ENCODE results near the gene DNAJB13.
"Not testable (repeated sequence)": the region's sequence is repeated elsewhere in the genome, so short reads cannot be mapped to it uniquely, and the experiment has no call there.

DNAJB13 gene, protein sequence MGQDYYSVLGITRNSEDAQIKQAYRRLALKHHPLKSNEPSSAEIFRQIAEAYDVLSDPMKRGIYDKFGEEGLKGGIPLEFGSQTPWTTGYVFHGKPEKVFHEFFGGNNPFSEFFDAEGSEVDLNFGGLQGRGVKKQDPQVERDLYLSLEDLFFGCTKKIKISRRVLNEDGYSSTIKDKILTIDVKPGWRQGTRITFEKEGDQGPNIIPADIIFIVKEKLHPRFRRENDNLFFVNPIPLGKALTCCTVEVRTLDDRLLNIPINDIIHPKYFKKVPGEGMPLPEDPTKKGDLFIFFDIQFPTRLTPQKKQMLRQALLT

DNA sequence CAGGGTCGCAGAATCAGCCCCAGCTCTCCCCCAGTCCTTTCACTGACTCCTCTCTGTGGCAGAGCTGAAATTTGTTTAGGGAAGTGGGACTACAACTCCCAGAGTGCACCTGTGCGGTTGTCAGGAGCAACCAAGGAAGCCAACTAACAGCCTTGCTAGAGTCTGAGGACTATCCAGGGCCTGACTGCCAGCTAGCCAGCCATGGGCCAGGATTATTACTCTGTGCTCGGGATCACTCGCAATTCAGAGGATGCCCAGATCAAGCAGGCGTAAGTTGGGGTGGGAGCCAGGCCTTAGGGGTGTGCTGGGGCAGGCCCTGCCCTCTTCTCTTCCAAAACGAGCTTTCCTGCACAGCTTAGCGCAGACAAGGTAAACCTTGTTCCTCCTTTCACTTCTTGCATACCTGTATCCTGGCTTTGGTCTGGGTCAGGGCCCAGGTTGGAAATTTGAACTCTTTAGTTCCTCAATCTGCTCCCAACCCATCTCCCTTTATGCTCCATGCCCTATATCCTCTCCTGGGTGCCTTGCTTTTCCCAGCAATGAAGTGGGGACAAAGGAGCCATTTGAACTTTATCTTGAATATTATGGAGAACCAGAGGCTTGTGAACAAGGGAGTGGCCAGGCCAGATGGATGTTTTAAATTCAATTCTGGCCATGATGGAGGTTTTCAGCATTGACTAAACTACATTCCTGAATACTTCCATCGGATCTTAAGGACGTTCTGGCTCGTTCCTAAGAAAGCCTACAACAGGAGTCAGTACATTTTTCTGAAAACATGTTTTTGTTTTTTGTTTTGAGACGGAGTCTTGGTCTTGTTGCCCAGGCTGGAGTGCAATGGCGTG is at the start of gene DNAJB13:
Gene DNAJB13, plus strand, starts transcription at position 158 of the 842 bp plus-strand sequence. Its CDS starts 44 bp downstream, at position 202.
- Mint-ChIP-seq H3K4me1 (ENCODE audit: low read depth) (no peaks in the 10 kb centered on the region), H3K36me3 (ENCODE audit: low read depth) (no peaks in the 10 kb centered on the region), H3K4me3 (no peak within 1 kb of the TSS), H3K27me3 (peaks cover 2% of the 10 kb centered on the region), H3K9me3 (no peaks in the 10 kb centered on the region), H3K27ac (no peak within 1 kb of the TSS)

DNA sequence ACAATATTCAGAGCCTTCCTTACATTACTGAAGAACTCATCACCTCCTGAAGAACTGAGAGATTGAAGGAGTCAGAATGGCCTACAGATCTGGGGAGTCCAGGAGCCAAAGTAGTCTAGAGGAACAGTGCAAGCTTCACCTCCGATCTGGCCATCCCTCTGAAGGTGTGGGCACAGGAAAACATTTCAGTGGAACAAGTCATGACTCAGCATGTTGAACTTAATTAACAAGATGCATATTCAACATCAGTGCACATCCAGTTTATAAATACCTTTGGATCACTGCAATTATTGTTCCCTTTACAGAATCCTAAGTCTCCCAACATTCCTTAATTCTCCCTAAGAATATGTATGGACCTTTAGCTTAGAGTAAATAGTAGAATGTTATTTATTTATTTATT is 48.5 kb upstream of the DNAJB13 start:
- H3K4me3 Mint-ChIP-seq: no peak overlapping the region
- peaks cover 44% of the 10 kb centered on the region for H3K36me3 Mint-ChIP-seq (ENCODE audit: low read depth)
- peak overlapping the region; percentile 65 for H3K27ac Mint-ChIP-seq
- no peaks in the 10 kb centered on the region for H3K4me1 Mint-ChIP-seq (ENCODE audit: low read depth)
- no peaks in the 10 kb centered on the region for H3K9me3 Mint-ChIP-seq
- no peaks in the 10 kb centered on the region for H3K27me3 Mint-ChIP-seq

DNA sequence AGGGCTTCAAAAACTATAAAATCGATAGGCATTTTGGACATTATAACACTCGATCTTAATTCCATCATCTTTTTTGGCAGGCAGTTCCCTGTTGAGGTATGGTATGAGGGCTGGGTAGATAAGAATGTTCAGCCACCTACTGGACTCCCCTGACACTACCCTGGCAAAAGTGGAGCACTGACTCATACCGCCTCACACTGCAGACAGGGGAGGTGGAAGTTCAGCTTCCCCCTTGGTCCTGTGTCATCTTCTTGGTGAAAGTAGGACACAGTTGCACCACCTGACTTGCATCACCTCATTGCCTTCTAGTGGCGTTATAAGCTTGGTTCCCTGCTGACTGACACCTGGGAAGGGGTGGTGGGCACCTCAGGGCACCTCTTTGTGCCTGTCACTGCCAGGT is 43.6 kb upstream of the DNAJB13 start:
- no peaks in the 10 kb centered on the region for H3K4me1 Mint-ChIP-seq (ENCODE audit: low read depth)
- H3K27ac Mint-ChIP-seq: no peak overlapping the region
- H3K9me3 Mint-ChIP-seq: no peaks in the 10 kb centered on the region

DNA sequence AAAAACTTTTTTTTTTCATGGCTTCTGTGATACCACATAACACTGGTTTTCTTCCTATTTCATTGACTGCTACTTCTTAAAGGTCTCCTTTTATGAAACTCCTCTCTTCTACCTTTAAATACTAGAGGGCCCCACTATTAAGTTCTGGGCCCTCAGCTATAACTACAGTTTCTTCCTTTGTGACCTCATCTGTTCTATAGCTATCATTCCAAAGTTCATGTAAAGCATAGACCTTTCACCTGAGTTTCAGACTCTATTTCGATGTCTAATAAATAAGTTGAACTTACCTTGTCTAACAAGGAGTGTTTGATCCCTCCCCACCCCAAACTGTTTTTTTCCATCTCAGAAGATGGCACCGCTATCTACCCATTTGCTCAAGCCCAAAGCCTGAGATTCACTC is 38.8 kb upstream of the DNAJB13 start:
- no peaks in the 10 kb centered on the region for H3K9me3 Mint-ChIP-seq
- no peak overlapping the region for H3K27ac Mint-ChIP-seq

More for the DNA sequence above, 43.6 kb upstream of the DNAJB13 start:
- no peak overlapping the region for H3K4me3 Mint-ChIP-seq
- H3K36me3 Mint-ChIP-seq (ENCODE audit: low read depth): peaks cover 43% of the 10 kb centered on the region
- no peaks in the 10 kb centered on the region for H3K27me3 Mint-ChIP-seq

DNA sequence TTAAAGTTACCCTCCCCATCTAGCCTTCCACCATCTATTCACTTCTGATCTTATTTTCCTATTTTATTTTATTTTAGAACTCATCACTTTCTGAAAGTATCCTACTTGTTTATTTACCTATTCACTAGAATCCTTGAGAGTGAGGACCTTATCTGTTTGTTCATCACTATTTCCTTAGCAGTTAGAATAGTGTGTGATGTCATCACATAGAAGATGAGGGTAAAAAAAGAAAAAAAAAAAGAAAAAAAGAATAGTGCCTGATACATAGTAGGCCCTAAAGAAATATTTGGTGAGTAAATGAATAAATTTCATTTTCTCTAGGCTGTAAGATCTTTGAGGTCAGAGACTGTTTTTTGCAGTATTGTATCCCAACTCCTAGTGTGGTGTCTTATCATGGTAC is 37.4 kb upstream of the DNAJB13 start:
- Mint-ChIP-seq H3K27me3 (no peaks in the 10 kb centered on the region), H3K9me3 (no peaks in the 10 kb centered on the region), H3K4me1 (ENCODE audit: low read depth) (peaks cover 3% of the 10 kb centered on the region), H3K27ac (no peak overlapping the region), H3K4me3 (no peak overlapping the region), H3K36me3 (ENCODE audit: low read depth) (peaks cover 51% of the 10 kb centered on the region)

More for the DNA sequence above, 38.8 kb upstream of the DNAJB13 start:
- Mint-ChIP-seq H3K4me1 (ENCODE audit: low read depth) (peaks cover 3% of the 10 kb centered on the region), H3K4me3 (no peak overlapping the region), H3K36me3 (ENCODE audit: low read depth) (peaks cover 48% of the 10 kb centered on the region), H3K27me3 (no peaks in the 10 kb centered on the region)

DNA sequence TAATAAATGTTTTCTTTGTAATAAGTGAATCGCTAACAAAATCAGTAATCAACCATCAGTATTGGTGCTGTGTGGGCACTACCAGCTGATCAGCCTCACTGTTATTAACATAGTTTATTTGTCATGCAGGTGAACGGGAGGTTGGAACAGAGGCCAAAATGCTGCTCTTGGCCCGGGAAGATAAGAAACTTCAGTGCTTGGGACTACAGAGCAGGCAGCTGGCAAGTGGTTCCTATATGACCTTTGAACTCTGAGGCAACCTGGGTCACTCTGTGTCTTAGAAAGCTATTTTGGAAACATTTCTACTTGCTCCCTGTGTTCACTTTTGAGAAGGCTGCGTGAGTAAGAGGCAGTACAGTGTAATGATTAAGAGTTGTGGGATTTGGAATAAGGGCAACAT is 36.5 kb upstream of the DNAJB13 start:
- peaks cover 3% of the 10 kb centered on the region for H3K4me1 Mint-ChIP-seq (ENCODE audit: low read depth)
- no peaks in the 10 kb centered on the region for H3K9me3 Mint-ChIP-seq
- peaks cover 56% of the 10 kb centered on the region for H3K36me3 Mint-ChIP-seq (ENCODE audit: low read depth)
- H3K4me3 Mint-ChIP-seq: no peak overlapping the region
- H3K27ac Mint-ChIP-seq: no peak overlapping the region
- H3K27me3 Mint-ChIP-seq: no peaks in the 10 kb centered on the region

DNA sequence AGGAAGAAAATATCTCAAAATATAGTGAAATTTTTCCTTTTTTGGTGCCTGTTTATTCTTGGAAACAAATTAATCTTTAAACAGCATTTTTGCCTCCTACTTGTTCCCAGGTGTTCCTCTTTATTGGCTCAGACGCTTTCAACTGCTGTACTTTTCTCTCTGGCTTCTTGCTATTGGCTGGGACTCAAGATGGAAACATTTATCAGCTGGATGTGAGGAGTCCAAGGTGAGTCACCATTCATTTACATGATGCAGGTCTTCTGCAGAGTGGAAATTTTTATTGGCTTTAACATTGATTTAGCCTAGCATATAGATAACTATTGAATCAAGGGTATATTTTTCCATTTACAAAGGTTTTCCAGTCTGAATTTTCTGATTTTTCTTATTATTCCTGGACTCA is 34.4 kb upstream of the DNAJB13 start:
- Mint-ChIP-seq H3K9me3 (no peaks in the 10 kb centered on the region), H3K36me3 (ENCODE audit: low read depth) (peaks cover 50% of the 10 kb centered on the region), H3K4me1 (ENCODE audit: low read depth) (peaks cover 3% of the 10 kb centered on the region), H3K27me3 (no peaks in the 10 kb centered on the region), H3K4me3 (no peak overlapping the region), H3K27ac (no peak overlapping the region)

DNA sequence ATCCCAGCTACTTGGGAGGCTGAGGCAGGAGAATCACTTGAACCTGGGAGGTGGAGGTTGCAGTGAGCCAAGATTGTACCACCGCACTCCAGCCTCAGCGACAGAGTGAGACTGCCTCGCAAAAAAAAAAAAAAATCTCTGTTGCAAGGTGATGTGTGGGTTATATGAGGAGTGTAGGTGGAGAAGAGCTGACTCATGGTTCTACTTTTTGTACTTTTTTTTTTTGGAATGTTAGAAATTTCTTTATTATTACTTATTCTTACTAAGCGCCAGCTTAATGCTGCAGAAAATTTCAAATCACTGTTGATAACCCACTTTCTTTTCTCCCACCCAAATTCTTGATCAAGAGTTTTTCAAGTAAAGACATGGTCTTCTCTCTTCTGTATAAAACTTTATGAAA is 29.6 kb upstream of the DNAJB13 start:
- no peak overlapping the region for H3K4me3 Mint-ChIP-seq
- no peaks in the 10 kb centered on the region for H3K9me3 Mint-ChIP-seq
- H3K27me3 Mint-ChIP-seq: no peaks in the 10 kb centered on the region
- H3K4me1 Mint-ChIP-seq (ENCODE audit: low read depth): peaks cover 3% of the 10 kb centered on the region
- no peak overlapping the region for H3K27ac Mint-ChIP-seq
- peaks cover 47% of the 10 kb centered on the region for H3K36me3 Mint-ChIP-seq (ENCODE audit: low read depth)

DNA sequence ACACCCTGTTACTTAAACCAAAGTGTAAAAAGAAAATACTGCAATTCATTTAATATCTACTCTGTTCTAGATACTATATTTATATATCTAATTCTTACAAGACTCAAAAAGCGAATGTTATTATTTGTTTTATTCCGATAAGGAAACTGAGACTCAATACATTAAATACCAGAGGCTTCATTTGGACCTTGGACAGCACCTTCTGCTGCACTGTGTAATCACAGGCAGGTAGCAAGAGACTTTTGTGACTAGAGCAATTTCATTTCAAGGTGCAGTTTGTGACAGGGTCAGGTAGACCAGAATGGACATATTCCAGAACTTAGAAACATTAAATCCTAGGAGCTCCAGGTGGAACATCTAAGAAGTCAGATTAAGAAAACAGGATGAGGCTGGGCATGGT is 21.4 kb upstream of the DNAJB13 start:
- H3K36me3 Mint-ChIP-seq (ENCODE audit: low read depth): peaks cover 39% of the 10 kb centered on the region
- no peaks in the 10 kb centered on the region for H3K4me1 Mint-ChIP-seq (ENCODE audit: low read depth)
- no peak overlapping the region for H3K27ac Mint-ChIP-seq
- no peak overlapping the region for H3K4me3 Mint-ChIP-seq
- H3K9me3 Mint-ChIP-seq: no peaks in the 10 kb centered on the region
- H3K27me3 Mint-ChIP-seq: no peaks in the 10 kb centered on the region

DNA sequence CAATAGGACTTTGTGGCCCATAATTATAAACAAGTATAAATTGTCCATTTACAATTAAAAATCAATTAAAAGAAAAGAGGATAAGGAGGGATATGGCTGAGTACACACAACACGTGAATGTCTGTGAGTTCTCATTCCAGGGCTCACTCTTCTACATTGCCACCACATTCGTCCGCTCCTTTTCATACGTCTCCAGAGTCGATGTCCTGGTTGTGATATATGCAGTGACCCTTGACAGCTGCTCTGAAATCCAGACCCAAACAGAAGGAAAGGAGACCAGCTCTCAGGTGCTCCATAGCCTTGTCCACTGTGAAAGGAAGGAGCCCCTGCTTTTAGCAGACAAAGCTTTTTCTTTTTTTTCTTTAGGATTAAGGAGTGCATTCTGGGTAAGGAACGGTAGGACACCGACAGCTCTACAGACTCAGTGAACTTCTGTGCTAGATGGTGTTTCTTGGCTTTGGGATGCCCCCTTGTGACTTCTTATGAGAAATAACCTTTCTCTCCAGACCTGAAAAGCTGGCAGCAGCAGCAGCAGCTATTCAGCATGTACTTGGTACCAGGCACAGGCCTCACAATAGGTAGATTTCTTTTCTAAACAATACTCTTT is 19.7 kb upstream of the DNAJB13 start:
- no peaks in the 10 kb centered on the region for H3K4me1 Mint-ChIP-seq (ENCODE audit: low read depth)
- no peak overlapping the region for H3K4me3 Mint-ChIP-seq
- no peak overlapping the region for H3K27ac Mint-ChIP-seq
- no peaks in the 10 kb centered on the region for H3K9me3 Mint-ChIP-seq
- no peaks in the 10 kb centered on the region for H3K27me3 Mint-ChIP-seq
- peaks cover 40% of the 10 kb centered on the region for H3K36me3 Mint-ChIP-seq (ENCODE audit: low read depth)

DNA sequence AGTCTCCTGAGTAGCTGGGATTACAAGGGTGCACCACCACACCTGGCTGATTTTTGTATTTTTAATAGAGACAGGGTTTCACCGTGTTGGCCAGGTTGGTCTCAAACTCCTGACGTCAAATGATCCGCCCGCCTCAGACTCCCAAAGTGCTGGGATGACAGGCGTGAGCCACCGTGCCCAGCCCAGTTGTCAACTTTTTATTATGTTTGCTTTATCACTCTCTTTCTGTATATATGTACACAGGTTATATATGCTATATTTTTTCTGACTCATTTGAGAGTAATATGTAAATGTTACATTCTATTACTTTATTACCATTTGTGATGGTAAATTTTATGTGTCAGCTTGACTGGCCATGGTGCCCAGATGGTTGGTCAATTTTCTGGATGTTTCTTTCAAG is 18.9 kb upstream of the DNAJB13 start:
- H3K27me3 Mint-ChIP-seq: no peaks in the 10 kb centered on the region
- no peaks in the 10 kb centered on the region for H3K9me3 Mint-ChIP-seq
- H3K4me1 Mint-ChIP-seq (ENCODE audit: low read depth): no peaks in the 10 kb centered on the region
- H3K36me3 Mint-ChIP-seq (ENCODE audit: low read depth): peaks cover 38% of the 10 kb centered on the region
- no peak overlapping the region for H3K27ac Mint-ChIP-seq
- H3K4me3 Mint-ChIP-seq: no peak overlapping the region

DNA sequence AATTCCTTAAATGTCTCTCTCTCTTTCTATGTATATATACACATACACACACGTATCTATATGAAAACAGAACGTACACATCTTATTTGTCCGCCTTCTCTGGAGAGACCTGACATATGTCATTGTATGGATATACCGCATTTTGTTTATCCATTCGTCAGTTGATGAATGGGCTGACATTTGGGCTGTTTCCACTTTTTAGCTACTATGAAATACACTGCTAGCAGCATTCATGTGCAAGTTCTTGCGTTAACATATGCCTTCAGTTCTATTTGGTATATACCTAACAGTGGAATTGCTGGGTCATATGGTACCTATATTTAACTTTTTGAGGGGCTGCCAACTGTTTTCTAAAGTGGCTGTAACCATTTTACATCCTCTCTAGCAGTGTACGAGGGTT is 18.0 kb upstream of the DNAJB13 start:
- no peak overlapping the region for H3K27ac Mint-ChIP-seq
- H3K4me3 Mint-ChIP-seq: no peak overlapping the region
- H3K36me3 Mint-ChIP-seq (ENCODE audit: low read depth): peaks cover 32% of the 10 kb centered on the region
- H3K4me1 Mint-ChIP-seq (ENCODE audit: low read depth): no peaks in the 10 kb centered on the region
- no peaks in the 10 kb centered on the region for H3K9me3 Mint-ChIP-seq
- no peaks in the 10 kb centered on the region for H3K27me3 Mint-ChIP-seq

DNA sequence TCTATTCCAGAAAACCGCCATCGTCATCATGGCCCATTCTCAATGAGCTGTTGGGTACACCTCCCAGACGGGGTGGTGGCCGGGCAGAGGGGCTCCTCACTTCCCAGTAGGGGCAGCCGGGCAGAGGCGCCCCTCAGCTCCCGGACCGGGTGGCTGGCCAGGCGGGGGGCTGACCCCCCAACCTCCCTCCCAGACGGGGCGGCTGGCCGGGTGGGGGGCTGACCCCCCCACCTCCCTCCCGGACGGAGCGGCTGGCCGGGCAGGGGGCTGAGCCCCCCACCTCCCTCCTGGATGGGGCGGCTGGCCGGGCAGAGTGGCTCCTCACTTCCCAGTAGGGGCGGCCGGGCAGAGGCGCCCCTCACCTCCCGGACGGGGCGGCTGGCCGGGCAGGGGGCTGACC is 14.8 kb upstream of the DNAJB13 start:
- H3K4me1 Mint-ChIP-seq (ENCODE audit: low read depth); H3K27me3 Mint-ChIP-seq; H3K4me3 Mint-ChIP-seq; H3K27ac Mint-ChIP-seq; H3K9me3 Mint-ChIP-seq: not testable (repeated sequence)
- peaks cover 31% of the 10 kb centered on the region for H3K36me3 Mint-ChIP-seq (ENCODE audit: low read depth)

DNA sequence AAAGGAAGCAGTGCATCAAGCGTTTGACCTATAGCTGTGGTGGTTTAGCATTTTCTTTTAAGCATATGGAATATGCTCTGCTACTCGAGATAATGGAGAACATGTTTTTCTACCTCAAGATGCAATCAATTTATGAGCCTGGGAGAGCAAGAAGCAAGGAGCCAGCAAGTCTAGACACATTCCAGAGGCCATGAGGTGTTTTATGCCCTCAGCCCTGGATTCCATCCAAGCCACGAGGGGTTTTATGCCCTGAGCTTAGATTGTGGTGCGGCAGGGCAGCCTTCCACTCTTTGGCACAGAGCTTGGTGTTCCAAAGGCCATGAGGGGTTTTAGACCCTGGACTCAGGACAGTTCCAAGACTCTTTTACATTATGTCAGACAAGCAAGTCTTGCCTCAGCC is 11.7 kb upstream of the DNAJB13 start:
- H3K36me3 Mint-ChIP-seq (ENCODE audit: low read depth): peaks cover 18% of the 10 kb centered on the region
- H3K27me3 Mint-ChIP-seq: no peaks in the 10 kb centered on the region
- no peak overlapping the region for H3K4me3 Mint-ChIP-seq
- H3K27ac Mint-ChIP-seq: no peak overlapping the region
- no peaks in the 10 kb centered on the region for H3K9me3 Mint-ChIP-seq
- no peaks in the 10 kb centered on the region for H3K4me1 Mint-ChIP-seq (ENCODE audit: low read depth)
